Cerebellar cortex (tissue), 1 donor: ENCODE data around the gene HRAS.

Experiments
- DNase-seq: peaks from one replicate; pipeline ENCODE4 v3.0.0-alpha.2; 2015; ENCODE audit warnings: low spot score

The HRAS gene

DNA sequence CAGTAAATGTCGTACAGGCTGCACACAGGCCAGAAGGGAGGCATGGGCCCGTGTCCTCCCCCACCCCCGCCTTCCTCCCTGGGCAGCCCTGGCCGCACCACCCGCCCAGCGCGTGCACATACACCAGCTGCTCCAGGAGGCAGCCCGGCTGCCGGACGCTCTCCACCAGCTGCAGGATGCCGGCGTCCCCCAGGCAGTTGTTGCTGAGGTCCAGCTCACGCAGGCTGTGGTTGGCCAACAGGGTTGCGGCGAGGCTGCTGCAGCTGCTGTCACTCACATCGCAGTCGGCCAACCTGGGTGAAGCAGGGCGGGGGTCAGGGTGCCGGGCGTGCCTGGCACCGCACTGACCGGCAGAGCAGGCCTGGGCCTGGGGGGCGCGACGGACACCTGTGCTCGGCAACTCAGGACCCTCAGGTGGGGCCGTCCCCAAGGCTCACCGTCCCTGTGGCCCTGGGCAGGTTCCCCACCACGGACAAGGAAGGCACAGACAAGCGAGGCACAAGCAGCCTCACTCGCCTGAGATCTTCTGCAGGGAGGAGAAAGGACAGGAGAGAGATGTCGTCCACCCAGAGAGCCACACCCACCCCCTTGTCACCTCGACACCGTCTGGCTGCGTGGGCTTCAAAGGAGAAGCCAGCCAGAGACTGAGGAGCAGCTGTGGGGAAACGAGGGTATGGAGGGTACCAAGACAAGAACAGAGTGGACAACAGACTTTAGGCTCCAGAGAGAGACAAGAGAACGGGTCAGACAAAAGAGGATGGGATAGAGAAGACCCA is 40.4 kb downstream of the HRAS start:
- no peak for DNase-seq

- DNase-seq = peak; percentile 57
These were observed 42.7 kb downstream of the HRAS start for GRCh38 chr11:492427-493226.

GRCh38 chr11:491358-491757 is 44.0 kb downstream of the HRAS start:
- no peak for DNase-seq

DNA sequence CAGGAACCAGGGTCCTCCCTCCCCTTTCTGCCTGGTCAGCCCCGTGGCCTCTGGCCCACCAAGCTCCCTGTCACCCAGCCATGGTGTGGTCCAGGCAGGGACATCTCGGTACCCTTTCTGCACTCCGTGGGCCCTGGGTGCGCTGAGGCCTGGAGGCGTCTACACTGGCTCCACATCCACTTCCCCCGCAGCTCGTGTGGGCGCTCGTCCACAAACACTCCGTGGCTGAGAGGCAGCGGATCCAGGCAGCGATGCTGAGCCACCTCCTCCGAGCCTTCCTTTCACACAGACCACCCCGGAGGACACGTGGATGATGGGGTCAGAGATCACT is 44.5 kb downstream of the HRAS start:
- no peak for DNase-seq

DNA sequence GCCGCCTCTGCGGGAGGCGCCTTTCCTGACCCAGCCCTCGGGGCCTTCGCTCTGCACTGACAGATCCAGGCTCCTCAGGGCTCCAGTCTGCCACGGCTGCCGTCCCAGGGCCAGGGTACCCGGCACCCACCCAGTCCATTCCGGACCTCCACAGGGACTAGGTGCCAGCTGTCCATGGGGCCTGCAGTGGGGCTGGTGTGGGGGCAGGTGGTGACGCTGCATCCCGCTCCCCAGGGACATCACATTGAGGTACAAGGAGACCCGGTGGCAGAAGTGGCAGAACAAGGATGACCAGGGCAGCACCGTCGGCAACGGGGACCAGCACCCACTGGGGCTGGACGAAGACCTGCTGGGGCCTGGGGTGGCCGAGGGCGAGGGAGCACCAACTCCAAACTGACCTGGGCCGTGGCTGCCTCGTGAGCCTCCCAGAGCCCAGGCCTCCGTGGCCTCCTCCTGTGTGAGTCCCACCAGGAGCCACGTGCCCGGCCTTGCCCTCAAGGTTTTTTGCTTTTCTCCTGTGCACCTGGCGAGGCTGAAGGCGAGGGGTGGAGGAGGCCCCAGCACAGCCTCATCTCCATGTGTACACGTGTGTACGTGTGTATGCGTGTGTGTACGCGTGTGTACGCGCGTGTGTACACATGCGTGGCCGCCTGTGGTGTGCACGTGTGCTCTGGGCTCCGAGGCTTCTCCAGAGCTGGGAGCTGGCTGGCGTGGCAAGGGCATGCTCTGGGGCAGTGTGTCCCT is 45.0 kb downstream of the HRAS start:
- DNase-seq = no peak

DNA sequence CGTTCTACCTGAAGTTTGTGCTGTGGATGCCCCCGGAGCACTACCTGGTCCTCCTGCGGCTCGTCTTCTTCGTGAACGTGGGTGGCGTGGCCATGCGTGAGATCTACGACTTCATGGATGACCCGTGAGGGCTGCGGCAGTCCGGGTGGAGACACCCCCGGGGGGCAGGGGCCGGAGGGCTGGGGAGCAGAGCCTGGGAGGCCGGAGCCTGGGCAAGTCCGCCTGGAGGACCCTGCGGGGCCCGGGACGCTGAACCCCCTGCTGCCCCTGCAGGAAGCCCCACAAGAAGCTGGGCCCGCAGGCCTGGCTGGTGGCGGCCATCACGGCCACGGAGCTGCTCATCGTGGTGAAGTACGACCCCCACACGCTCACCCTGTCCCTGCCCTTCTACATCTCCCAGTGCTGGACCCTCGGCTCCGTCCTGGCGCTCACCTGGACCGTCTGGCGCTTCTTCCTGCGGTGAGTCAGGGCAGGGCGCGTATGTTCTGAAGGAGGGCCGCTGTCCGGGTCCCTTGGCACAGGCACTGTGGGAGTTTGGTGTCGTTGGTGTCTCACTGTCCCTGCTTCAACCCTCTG is 45.7 kb downstream of the HRAS start:
- DNase-seq = no peak

DNA sequence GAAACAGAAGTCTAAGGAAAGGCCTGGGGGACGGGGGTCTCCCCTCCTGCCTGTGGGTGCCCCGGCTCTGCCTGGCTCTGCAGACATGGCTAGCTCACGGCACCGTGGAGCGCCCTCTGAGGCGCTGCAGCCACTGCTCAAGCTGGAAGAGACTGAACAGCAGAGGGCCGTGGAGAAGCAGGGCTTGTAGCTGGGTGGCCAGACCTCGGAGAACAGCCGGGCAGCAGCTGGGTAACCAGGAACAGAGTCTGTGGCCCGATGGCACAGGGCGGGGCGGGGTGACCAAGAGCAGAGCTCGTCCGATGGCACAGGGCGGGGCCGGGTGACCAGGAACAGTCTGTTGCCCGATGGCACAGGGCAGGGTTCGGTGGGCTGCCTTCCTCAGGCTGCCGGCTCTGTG is 46.4 kb downstream of the HRAS start:
- no peak for DNase-seq

DNA sequence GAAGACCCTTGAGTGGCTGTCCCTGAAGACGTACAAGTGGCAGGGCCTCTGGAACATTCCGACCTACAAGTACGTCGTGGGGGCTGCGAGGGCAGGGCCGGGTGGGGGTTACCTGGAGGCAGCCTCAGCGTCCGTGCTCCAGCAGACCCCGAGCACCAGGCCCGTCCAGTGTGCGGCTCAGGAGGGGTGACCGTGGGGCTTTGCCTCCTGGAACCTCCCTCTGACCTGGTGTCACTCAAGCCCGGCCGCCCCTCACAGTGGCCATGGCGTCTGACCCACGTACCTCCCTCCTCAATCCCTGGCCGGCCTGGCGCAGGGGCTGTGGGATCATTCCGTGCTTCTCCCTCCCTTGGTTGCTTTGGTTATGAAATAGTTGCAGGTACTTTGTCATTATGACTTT is 46.8 kb downstream of the HRAS start:
- no peak for DNase-seq

- DNase-seq = no peak
These were observed 47.3 kb downstream of the HRAS start for GRCh38 chr11:488062-488461.

DNA sequence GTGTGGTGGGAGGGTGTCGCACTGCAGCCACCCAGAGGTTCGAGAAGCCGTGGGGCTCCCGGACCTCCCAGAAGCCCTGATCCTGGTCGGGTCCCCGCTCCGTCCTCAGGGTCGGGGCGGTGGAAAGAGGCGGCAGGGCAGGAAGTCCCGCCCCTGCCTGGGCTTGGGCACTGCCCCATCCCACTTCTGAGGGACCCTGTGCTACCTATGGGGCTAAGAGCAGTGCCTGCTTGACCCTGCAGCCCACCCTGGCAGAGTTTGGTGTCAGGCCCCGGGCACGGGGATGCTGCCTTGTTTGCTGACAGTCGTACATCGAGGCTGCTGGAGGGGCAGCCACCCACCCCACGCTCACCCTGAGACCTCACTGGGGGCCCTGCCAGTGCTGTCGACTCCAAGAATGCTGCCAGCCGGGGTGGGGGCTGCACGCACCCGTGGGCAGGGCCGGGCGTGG is 47.8 kb downstream of the HRAS start:
- DNase-seq = no peak

GRCh38 chr11:486189-486588 is 49.2 kb downstream of the HRAS start:
- DNase-seq = no peak

DNA sequence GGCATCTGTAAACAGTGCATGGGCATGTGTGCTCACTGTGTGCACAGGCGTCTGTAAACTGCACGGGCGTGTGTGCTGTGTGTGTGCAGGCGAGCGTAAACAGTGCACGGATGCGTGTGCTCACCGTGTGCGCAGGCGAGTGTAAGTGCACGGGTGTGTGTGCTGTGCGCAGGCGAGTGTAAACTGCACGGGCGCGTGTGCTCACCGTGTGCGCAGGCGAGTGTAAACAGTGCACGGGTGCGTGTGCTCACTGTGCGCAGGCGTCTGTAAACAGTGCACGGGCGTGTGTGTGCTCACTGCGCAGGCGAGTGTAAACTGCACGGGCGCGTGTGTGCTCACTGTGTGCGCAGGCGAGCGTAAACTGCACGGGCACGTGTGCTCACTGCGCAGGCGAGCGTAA is 50.8 kb downstream of the HRAS start:
- no peak for DNase-seq
